Measurements from ENCODE around the gene RRP15. TPM values are rescaled to one million over a fixed set of nuclear protein-coding genes. Genes with fewer than 3 reads are reported as not detected.

RRP15 gene
- total and polyA plus RNA-seq, 2 of the 8 experiments (the other 6 are each of a cell fraction or from before 2014, with no cell fraction given), result 3.7 to 52.8 TPM

DNA sequence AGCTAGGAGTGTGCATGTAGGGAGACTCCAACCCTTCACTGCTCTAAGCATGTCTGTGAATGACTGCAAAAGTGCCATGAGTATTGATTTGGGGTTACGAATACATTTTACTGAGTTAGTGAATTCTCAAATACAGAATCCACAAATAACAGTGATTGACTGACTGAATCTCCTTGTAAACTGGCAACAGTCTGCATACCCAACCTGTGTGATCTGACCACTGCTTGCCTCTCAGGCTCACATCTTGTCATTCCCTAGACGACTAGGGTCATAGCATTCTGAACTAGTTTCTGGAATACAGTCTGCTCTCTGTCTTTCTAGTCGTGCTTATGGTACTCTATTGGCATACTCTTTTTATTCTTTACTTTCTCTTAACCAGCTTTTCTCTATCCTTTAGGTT, 7.4 kb downstream of the RRP15 start (continued):
- TF ChIP-seq TEAD4 (IDR thresholded peaks at IDR 0.05; ENCODE audit: low read depth, low read length) (no peak), RXRA (IDR thresholded peaks at IDR 0.05; ENCODE audit: insufficient read depth, low read depth, low read length) (no peak), SIRT6 (IDR thresholded peaks at IDR 0.05; ENCODE audit: low read length) (no peak)
- TF ChIP-seq, protein P1, sequence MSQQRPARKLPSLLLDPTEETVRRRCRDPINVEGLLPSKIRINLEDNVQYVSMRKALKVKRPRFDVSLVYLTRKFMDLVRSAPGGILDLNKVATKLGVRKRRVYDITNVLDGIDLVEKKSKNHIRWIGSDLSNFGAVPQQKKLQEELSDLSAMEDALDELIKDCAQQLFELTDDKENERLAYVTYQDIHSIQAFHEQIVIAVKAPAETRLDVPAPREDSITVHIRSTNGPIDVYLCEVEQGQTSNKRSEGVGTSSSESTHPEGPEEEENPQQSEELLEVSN (IDR thresholded peaks at IDR 0.05), result no peak

All from H1 (cell line).